Raji (cell line): ENCODE results near the gene ZNF618.

ENCODE experiments used
- POLR2A ChIP-seq: IDR thresholded peaks from 2 replicates; pipeline ENCODE4 v1.6.1; 2011; ENCODE audit warnings: low read depth, low read length, control low read depth; ENCODE audit not compliant: insufficient read depth

ZNF618 gene

GRCh38 chr9:113934167-113934828, 58.2 kb downstream of the ZNF618 start:
- TF ChIP-seq POLR2A: no peak

- TF ChIP-seq POLR2A: no peak
Measured at GRCh38 chr9:113934829-113935676, 58.9 kb downstream of the ZNF618 start.

- TF ChIP-seq POLR2A: no peak
Measured at GRCh38 chr9:113935677-113936380, 59.7 kb downstream of the ZNF618 start.

GRCh38 chr9:113940077-113940476, 64.0 kb downstream of the ZNF618 start:
- TF ChIP-seq POLR2A: no peak

GRCh38 chr9:113941056-113941455, 64.9 kb downstream of the ZNF618 start:
- no peak for TF ChIP-seq POLR2A

- no peak for TF ChIP-seq POLR2A
Measured at GRCh38 chr9:113941526-113941925, 65.4 kb downstream of the ZNF618 start.

GRCh38 chr9:113943112-113944009, 67.3 kb downstream of the ZNF618 start:
- no peak for TF ChIP-seq POLR2A

- no peak for TF ChIP-seq POLR2A
Measured at GRCh38 chr9:113945784-113946183, 69.7 kb downstream of the ZNF618 start.

GRCh38 chr9:113946496-113947115, 70.5 kb downstream of the ZNF618 start:
- TF ChIP-seq POLR2A: no peak

- TF ChIP-seq POLR2A: no peak
Measured at GRCh38 chr9:113947941-113948340, 71.8 kb downstream of the ZNF618 start.

- TF ChIP-seq POLR2A: no peak
Measured at GRCh38 chr9:113948891-113949570, 72.9 kb downstream of the ZNF618 start.

- TF ChIP-seq POLR2A: no peak
Measured at GRCh38 chr9:113949571-113950078, 73.5 kb downstream of the ZNF618 start.

- TF ChIP-seq POLR2A: no peak
Measured at GRCh38 chr9:113950195-113951031, 74.3 kb downstream of the ZNF618 start.
